Measurements from ENCODE around the gene TBC1D22A.

Gene TBC1D22A

GRCh38 chr22:46871826-46872225 lies 109.4 kb downstream of the TBC1D22A start:
- no peak for TF ChIP-seq CTCF (conservative IDR thresholded peaks at IDR 0.05; ENCODE audit: low read depth, low read length)
- Histone ChIP-seq H3K27me3 (ENCODE audit: insufficient read depth, low read depth) (no peaks in the 10 kb centered on the region), H3K79me2 (ENCODE audit: insufficient read depth, low read depth) (no peaks in the 10 kb centered on the region), H3K4me3 (IDR thresholded peaks at IDR 0.05; ENCODE audit: insufficient read depth, low read depth, low read length) (no peak overlapping the region), H2AFZ (ENCODE audit: low read depth) (no peak overlapping the region), H4K20me1 (ENCODE audit: insufficient read depth) (no peaks in the 10 kb centered on the region), H3K27ac (no peak overlapping the region), H3K4me2 (no peak overlapping the region), H3K36me3 (ENCODE audit: insufficient read depth) (no peaks in the 10 kb centered on the region), H3K4me1 (ENCODE audit: low read depth, poor library complexity, severe bottlenecking) (no peaks in the 10 kb centered on the region), H3K9ac (no peak overlapping the region)

- no peaks in the 10 kb centered on the region for H4K20me1 ChIP-seq (ENCODE audit: insufficient read depth)
- H3K4me1 ChIP-seq (ENCODE audit: low read depth, poor library complexity, severe bottlenecking) = no peaks in the 10 kb centered on the region
- no peaks in the 10 kb centered on the region for H3K79me2 ChIP-seq (ENCODE audit: insufficient read depth, low read depth)
- no peak for TF ChIP-seq CTCF (conservative IDR thresholded peaks at IDR 0.05; ENCODE audit: low read depth, low read length)
- H3K4me3 ChIP-seq (IDR thresholded peaks at IDR 0.05; ENCODE audit: insufficient read depth, low read depth, low read length) = no peak overlapping the region
- H3K36me3 ChIP-seq (ENCODE audit: insufficient read depth) = no peaks in the 10 kb centered on the region
- no peak overlapping the region for H3K27ac ChIP-seq
- no peak overlapping the region for H3K9ac ChIP-seq
- H2AFZ ChIP-seq (ENCODE audit: low read depth) = no peak overlapping the region
- no peak overlapping the region for H3K4me2 ChIP-seq
- no peaks in the 10 kb centered on the region for H3K27me3 ChIP-seq (ENCODE audit: insufficient read depth, low read depth)
Measured at GRCh38 chr22:46875089-46875488, 112.6 kb downstream of the TBC1D22A start.

GRCh38 chr22:46876357-46876934 lies 114.0 kb downstream of the TBC1D22A start:
- H3K9ac ChIP-seq = no peak overlapping the region
- no peak overlapping the region for H3K27ac ChIP-seq
- no peaks in the 10 kb centered on the region for H3K27me3 ChIP-seq (ENCODE audit: insufficient read depth, low read depth)
- H3K4me2 ChIP-seq = no peak overlapping the region
- no peak for TF ChIP-seq CTCF (conservative IDR thresholded peaks at IDR 0.05; ENCODE audit: low read depth, low read length)
- no peak overlapping the region for H2AFZ ChIP-seq (ENCODE audit: low read depth)
- no peaks in the 10 kb centered on the region for H4K20me1 ChIP-seq (ENCODE audit: insufficient read depth)
- no peak overlapping the region for H3K4me3 ChIP-seq (IDR thresholded peaks at IDR 0.05; ENCODE audit: insufficient read depth, low read depth, low read length)
- H3K4me1 ChIP-seq (ENCODE audit: low read depth, poor library complexity, severe bottlenecking) = no peaks in the 10 kb centered on the region
- no peaks in the 10 kb centered on the region for H3K36me3 ChIP-seq (ENCODE audit: insufficient read depth)
- no peaks in the 10 kb centered on the region for H3K79me2 ChIP-seq (ENCODE audit: insufficient read depth, low read depth)

- Histone ChIP-seq H3K4me1 (ENCODE audit: low read depth, poor library complexity, severe bottlenecking) (no peaks in the 10 kb centered on the region), H2AFZ (ENCODE audit: low read depth) (no peak overlapping the region), H3K27me3 (ENCODE audit: insufficient read depth, low read depth) (no peaks in the 10 kb centered on the region), H3K27ac (no peak overlapping the region), H3K4me3 (IDR thresholded peaks at IDR 0.05; ENCODE audit: insufficient read depth, low read depth, low read length) (no peak overlapping the region), H3K4me2 (no peak overlapping the region), H4K20me1 (ENCODE audit: insufficient read depth) (no peaks in the 10 kb centered on the region), H3K36me3 (ENCODE audit: insufficient read depth) (no peaks in the 10 kb centered on the region), H3K79me2 (ENCODE audit: insufficient read depth, low read depth) (no peaks in the 10 kb centered on the region), H3K9ac (no peak overlapping the region)
- no peak for TF ChIP-seq CTCF (conservative IDR thresholded peaks at IDR 0.05; ENCODE audit: low read depth, low read length)
Measured at GRCh38 chr22:46878191-46878948, 115.9 kb downstream of the TBC1D22A start.
